Measurements from ENCODE around the gene CDK5. TPM values are rescaled to one million over a fixed set of nuclear protein-coding genes. Genes with fewer than 3 reads are reported as not detected.

The CDK5 gene
- total RNA-seq, 1 donor = 17.0 TPM

DNA sequence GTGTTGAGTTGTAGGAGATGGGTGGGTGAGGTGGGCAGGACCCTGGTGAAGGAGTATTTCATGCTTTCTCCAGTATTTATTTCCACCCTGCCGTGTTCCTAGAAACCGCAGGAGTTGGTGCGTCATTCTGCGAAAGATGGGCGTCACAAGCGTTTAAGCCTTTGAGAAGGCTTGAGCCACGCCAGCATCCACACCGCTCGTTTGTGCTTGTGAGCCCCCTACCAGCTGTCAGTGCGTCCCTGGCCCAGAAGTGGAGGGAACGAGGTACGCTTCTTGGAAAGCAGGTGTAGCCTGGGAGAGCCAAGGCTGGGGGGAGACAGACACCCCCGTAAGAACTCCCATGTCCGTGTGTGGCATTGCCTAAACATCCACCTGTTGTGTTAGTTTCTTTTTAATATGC is 34.3 kb upstream of the CDK5 start:
- Histone ChIP-seq H3K27me3 (ENCODE audit: insufficient read depth, low read length) (no peaks in the 10 kb centered on the region), H3K4me3 (ENCODE audit: insufficient read depth, low read length) (no peak overlapping the region), H3K4me2 (ENCODE audit: insufficient read depth, low read length) (no peak overlapping the region), H4K20me1 (ENCODE audit: insufficient read depth, low read length) (peaks cover 72% of the 10 kb centered on the region), H3K36me3 (ENCODE audit: insufficient read depth, low read length) (peaks cover 7% of the 10 kb centered on the region), H2AFZ (ENCODE audit: low read length) (no peak overlapping the region), H3K4me1 (ENCODE audit: insufficient read depth, low read length) (peaks cover 24% of the 10 kb centered on the region), H3K9me3 (ENCODE audit: low read depth, low read length) (no peaks in the 10 kb centered on the region), H3K27ac (ENCODE audit: low read depth, low read length) (no peak overlapping the region), H3K79me2 (ENCODE audit: insufficient read depth, low read length) (peaks cover 97% of the 10 kb centered on the region)
- no peak for DNase-seq (ENCODE audit: insufficient read length, low spot score, missing footprints)
- TF ChIP-seq, protein P1, sequence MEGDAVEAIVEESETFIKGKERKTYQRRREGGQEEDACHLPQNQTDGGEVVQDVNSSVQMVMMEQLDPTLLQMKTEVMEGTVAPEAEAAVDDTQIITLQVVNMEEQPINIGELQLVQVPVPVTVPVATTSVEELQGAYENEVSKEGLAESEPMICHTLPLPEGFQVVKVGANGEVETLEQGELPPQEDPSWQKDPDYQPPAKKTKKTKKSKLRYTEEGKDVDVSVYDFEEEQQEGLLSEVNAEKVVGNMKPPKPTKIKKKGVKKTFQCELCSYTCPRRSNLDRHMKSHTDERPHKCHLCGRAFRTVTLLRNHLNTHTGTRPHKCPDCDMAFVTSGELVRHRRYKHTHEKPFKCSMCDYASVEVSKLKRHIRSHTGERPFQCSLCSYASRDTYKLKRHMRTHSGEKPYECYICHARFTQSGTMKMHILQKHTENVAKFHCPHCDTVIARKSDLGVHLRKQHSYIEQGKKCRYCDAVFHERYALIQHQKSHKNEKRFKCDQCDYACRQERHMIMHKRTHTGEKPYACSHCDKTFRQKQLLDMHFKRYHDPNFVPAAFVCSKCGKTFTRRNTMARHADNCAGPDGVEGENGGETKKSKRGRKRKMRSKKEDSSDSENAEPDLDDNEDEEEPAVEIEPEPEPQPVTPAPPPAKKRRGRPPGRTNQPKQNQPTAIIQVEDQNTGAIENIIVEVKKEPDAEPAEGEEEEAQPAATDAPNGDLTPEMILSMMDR (IDR thresholded peaks at IDR 0.05; ENCODE audit: extremely low read depth, low read depth, low read length) = no peak

DNA sequence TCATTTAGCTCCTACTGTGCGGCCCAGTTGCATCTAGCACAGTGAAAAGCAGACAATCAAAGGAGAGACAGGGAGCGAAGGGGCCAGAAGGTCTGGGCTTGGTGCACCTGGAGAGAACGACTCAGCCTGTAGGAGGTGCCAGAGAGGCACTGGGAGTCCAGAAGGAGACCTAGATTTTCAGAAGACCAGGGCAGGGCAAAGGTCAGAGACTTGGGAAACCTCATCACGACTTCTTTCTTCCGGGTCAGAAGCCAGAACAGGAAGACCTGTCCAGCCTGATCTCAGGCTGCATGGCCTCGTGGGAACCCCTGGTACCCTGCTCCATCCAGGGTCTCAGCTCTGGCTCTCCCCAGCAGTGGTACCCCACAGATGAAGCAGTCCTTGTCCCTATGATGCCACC is 33.7 kb upstream of the CDK5 start:
- H3K27ac ChIP-seq (ENCODE audit: low read depth, low read length) = no peak overlapping the region
- no peaks in the 10 kb centered on the region for H3K27me3 ChIP-seq (ENCODE audit: insufficient read depth, low read length)
- peaks cover 24% of the 10 kb centered on the region for H3K4me1 ChIP-seq (ENCODE audit: insufficient read depth, low read length)
- H2AFZ ChIP-seq (ENCODE audit: low read length) = no peak overlapping the region
- peaks cover 7% of the 10 kb centered on the region for H3K36me3 ChIP-seq (ENCODE audit: insufficient read depth, low read length)
- H3K4me2 ChIP-seq (ENCODE audit: insufficient read depth, low read length) = no peak overlapping the region
- H3K4me3 ChIP-seq (ENCODE audit: insufficient read depth, low read length) = no peak overlapping the region
- peaks cover 94% of the 10 kb centered on the region for H3K79me2 ChIP-seq (ENCODE audit: insufficient read depth, low read length)
- peaks cover 72% of the 10 kb centered on the region for H4K20me1 ChIP-seq (ENCODE audit: insufficient read depth, low read length)
- DNase-seq (ENCODE audit: insufficient read length, low spot score, missing footprints) = no peak
- TF ChIP-seq, protein P1 (IDR thresholded peaks at IDR 0.05; ENCODE audit: extremely low read depth, low read depth, low read length) = peak; percentile 55
- H3K9me3 ChIP-seq (ENCODE audit: low read depth, low read length) = no peaks in the 10 kb centered on the region

DNA sequence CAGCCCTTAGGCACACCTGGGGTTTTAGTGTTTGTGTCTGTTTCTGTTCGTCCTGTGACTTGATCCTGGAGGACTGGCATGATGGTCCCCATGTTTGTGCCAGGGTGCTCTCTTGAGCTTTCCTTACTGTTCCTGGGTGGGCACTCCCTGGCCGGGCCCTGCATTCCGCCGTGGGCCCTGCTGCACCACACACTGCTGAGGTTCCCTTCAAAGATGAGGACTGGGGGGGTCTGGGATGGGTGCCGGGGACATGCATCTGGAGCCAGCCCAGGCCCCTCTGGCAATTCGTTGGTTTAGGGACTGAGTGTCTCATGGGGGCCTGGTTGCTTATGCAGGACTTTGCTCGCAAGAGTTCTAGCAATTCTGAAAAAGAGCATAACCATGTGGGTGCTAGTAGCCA is 33.3 kb upstream of the CDK5 start:
- TF ChIP-seq, protein P1 (IDR thresholded peaks at IDR 0.05; ENCODE audit: extremely low read depth, low read depth, low read length) = no peak
- Histone ChIP-seq H3K36me3 (ENCODE audit: insufficient read depth, low read length) (peaks cover 7% of the 10 kb centered on the region), H3K27me3 (ENCODE audit: insufficient read depth, low read length) (no peaks in the 10 kb centered on the region), H2AFZ (ENCODE audit: low read length) (no peak overlapping the region), H3K4me3 (ENCODE audit: insufficient read depth, low read length) (no peak overlapping the region), H3K9me3 (ENCODE audit: low read depth, low read length) (no peaks in the 10 kb centered on the region), H4K20me1 (ENCODE audit: insufficient read depth, low read length) (peaks cover 69% of the 10 kb centered on the region), H3K27ac (ENCODE audit: low read depth, low read length) (no peak overlapping the region), H3K79me2 (ENCODE audit: insufficient read depth, low read length) (peaks cover 91% of the 10 kb centered on the region), H3K4me2 (ENCODE audit: insufficient read depth, low read length) (no peak overlapping the region), H3K4me1 (ENCODE audit: insufficient read depth, low read length) (peaks cover 24% of the 10 kb centered on the region)
- peak; percentile 80 for DNase-seq (ENCODE audit: insufficient read length, low spot score, missing footprints)

DNA sequence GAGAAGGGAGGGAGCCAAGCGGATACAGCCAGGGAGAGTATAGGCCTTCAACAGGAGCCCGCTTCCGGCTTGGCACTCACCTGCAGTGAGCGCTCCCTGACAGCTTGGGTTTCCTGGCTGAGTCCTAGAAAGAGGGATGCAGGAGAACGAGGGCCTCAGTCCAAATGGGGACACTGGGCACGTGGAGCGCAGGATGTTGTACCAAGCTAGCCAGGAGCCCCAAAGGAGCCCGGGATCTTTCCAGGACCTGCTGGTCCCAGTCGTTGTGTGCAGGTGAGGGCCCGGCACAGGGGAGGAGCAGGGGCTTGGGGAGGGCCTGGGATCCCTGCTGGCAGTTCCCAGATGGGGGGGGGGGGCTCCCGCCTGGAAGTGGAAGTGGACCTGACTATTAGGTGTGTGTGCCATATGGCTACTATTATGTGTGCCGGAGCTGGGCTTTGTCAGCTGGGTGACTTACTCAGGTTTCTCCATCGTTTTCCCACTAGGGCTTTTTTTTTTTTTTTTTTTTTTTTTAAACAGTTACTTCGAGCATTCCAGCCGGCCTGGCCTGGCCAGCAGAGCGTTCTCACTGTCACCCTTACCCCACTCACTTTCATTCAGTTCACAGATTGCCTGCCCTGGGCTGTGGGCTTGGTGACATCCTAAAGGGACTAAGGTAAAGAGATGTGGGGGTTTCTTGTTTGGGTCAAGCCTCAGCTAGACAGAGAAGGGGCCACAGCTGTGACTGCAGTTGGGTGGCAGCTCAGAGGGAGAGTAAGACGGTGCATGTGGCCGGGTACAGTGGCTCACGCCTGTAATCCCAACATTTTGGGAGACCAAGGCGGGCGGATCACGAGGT is 32.4 kb upstream of the CDK5 start:
- H3K27me3 ChIP-seq (ENCODE audit: insufficient read depth, low read length) = no peaks in the 10 kb centered on the region
- H3K9me3 ChIP-seq (ENCODE audit: low read depth, low read length) = no peaks in the 10 kb centered on the region
- H3K36me3 ChIP-seq (ENCODE audit: insufficient read depth, low read length) = peaks cover 7% of the 10 kb centered on the region
- peaks cover 60% of the 10 kb centered on the region for H4K20me1 ChIP-seq (ENCODE audit: insufficient read depth, low read length)
- peak overlapping the region; percentile 79 for H3K4me2 ChIP-seq (ENCODE audit: insufficient read depth, low read length)
- DNase-seq (ENCODE audit: insufficient read length, low spot score, missing footprints) = peak; percentile 78
- H3K4me1 ChIP-seq (ENCODE audit: insufficient read depth, low read length) = peaks cover 29% of the 10 kb centered on the region
- peak overlapping the region; percentile 91 for H3K4me3 ChIP-seq (ENCODE audit: insufficient read depth, low read length)
- TF ChIP-seq, protein P1 (IDR thresholded peaks at IDR 0.05; ENCODE audit: extremely low read depth, low read depth, low read length) = no peak
- peak overlapping the region; percentile 79 for H3K27ac ChIP-seq (ENCODE audit: low read depth, low read length)
- H2AFZ ChIP-seq (ENCODE audit: low read length) = no peak overlapping the region
- H3K79me2 ChIP-seq (ENCODE audit: insufficient read depth, low read length) = peaks cover 82% of the 10 kb centered on the region
